Fibroblast of skin of back (primary cell): ENCODE results near the gene MCC.

Experiments used
- DNase-seq: peaks from one replicate; pipeline ENCODE4 v3.0.0-alpha.2; 2013

The MCC gene

GRCh38 chr5:113140837-113141671, 347.2 kb downstream of the MCC start:
- DNase-seq, result peak; percentile 75

GRCh38 chr5:113133211-113133975, 354.9 kb downstream of the MCC start:
- no peak for DNase-seq

- no peak for DNase-seq
These were observed 355.7 kb downstream of the MCC start for GRCh38 chr5:113132564-113132963.

- DNase-seq, result no peak
These were observed 359.5 kb downstream of the MCC start for GRCh38 chr5:113128641-113129330.

GRCh38 chr5:113128082-113128481, 360.2 kb downstream of the MCC start:
- no peak for DNase-seq

- no peak for DNase-seq
These were observed 361.2 kb downstream of the MCC start for GRCh38 chr5:113127021-113127420.

- no peak for DNase-seq
These were observed 362.9 kb downstream of the MCC start for GRCh38 chr5:113125371-113125770.

- no peak for DNase-seq
These were observed 363.3 kb downstream of the MCC start for GRCh38 chr5:113124914-113125313.

GRCh38 chr5:113124265-113124664, 364.0 kb downstream of the MCC start:
- no peak for DNase-seq

GRCh38 chr5:113123618-113124017, 364.6 kb downstream of the MCC start:
- no peak for DNase-seq

GRCh38 chr5:113122053-113122452, 366.2 kb downstream of the MCC start:
- DNase-seq, result peak; percentile 85

GRCh38 chr5:113119246-113119924, 368.9 kb downstream of the MCC start:
- DNase-seq, result no peak

- DNase-seq, result no peak
These were observed 369.5 kb downstream of the MCC start for GRCh38 chr5:113118765-113119164.

GRCh38 chr5:113118298-113118697, 370.0 kb downstream of the MCC start:
- DNase-seq, result no peak

- no peak for DNase-seq
These were observed 370.6 kb downstream of the MCC start for GRCh38 chr5:113117543-113118115.

- DNase-seq, result no peak
These were observed 372.3 kb downstream of the MCC start for GRCh38 chr5:113115956-113116355.

- no peak for DNase-seq
These were observed 373.2 kb downstream of the MCC start for GRCh38 chr5:113115061-113115460.

GRCh38 chr5:113114559-113114958, 373.7 kb downstream of the MCC start:
- no peak for DNase-seq

- peak; percentile 27 for DNase-seq
These were observed 375.8 kb downstream of the MCC start for GRCh38 chr5:113112435-113112834.

GRCh38 chr5:113110117-113110516, 378.1 kb downstream of the MCC start:
- no peak for DNase-seq

GRCh38 chr5:113109344-113109743, 378.9 kb downstream of the MCC start:
- no peak for DNase-seq

GRCh38 chr5:113108485-113108884, 379.8 kb downstream of the MCC start:
- DNase-seq, result no peak
